ENCODE data around the gene OSBPL10.

DNA sequence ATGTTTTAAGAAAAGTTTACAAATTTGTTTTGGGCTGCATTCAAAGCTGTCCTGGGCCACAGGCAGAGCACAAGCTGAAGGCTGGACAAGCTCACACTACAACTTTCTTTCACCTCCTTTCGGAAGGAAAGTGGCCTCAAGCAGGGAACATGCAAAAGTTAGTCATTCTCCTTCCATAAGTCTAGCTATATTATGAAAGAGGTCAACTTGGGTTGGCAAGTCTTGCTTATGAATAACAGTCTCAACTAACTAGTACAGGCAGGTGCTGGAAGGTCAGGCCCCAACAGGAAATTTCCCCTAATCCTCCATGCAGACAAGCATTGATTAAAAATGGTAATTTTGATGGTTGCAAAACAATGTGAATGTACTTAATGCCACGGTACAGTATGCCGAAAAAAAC lies 69.4 kb downstream of the OSBPL10 start:
- TF ChIP-seq, protein P1, sequence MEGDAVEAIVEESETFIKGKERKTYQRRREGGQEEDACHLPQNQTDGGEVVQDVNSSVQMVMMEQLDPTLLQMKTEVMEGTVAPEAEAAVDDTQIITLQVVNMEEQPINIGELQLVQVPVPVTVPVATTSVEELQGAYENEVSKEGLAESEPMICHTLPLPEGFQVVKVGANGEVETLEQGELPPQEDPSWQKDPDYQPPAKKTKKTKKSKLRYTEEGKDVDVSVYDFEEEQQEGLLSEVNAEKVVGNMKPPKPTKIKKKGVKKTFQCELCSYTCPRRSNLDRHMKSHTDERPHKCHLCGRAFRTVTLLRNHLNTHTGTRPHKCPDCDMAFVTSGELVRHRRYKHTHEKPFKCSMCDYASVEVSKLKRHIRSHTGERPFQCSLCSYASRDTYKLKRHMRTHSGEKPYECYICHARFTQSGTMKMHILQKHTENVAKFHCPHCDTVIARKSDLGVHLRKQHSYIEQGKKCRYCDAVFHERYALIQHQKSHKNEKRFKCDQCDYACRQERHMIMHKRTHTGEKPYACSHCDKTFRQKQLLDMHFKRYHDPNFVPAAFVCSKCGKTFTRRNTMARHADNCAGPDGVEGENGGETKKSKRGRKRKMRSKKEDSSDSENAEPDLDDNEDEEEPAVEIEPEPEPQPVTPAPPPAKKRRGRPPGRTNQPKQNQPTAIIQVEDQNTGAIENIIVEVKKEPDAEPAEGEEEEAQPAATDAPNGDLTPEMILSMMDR (conservative IDR thresholded peaks at IDR 0.05; ENCODE audit: low read length): no peak
- no peak for TF ChIP-seq EZH2phosphoT487 (IDR thresholded peaks at IDR 0.05; ENCODE audit: borderline replicate concordance)

All from Loucy (cell line).